HT1080 (cell line): ENCODE results near the gene TAF15. TPM values are rescaled to one million over a fixed set of nuclear protein-coding genes. Genes with fewer than 3 reads are reported as not detected.
A peak's percentile ranks its signal among the peaks of the same experiment; 100 is the strongest.

Experiments used
- DNase-seq: peaks from one replicate; pipeline ENCODE4 v3.0.0-alpha.2; 2015; ENCODE audit warnings: low read depth
- total RNA-seq: library from RNA; depleted of rRNA; stranded (reverse); fragments of >200 nt; shearing (Covaris generic); gene quantifications from 2 replicates; pipeline ENCODE4 v1.2.3, GENCODE V29; 2014

The TAF15 gene
- total RNA-seq, 1 experiment from 2014 or later: 41.3 TPM

- no peak for DNase-seq
Observed at GRCh38 chr17:35817196-35817595, 7.9 kb downstream of the TAF15 start.

GRCh38 chr17:35819455-35819854 is 10.2 kb downstream of the TAF15 start:
- DNase-seq: no peak

- no peak for DNase-seq
Observed at GRCh38 chr17:35821308-35821707, 12.0 kb downstream of the TAF15 start.

GRCh38 chr17:35825206-35825605 is 15.9 kb downstream of the TAF15 start:
- no peak for DNase-seq

- no peak for DNase-seq
Observed at GRCh38 chr17:35841101-35841500, 31.8 kb downstream of the TAF15 start.

- peak; percentile 34 for DNase-seq
Observed at GRCh38 chr17:35841505-35841904, 32.2 kb downstream of the TAF15 start.

- DNase-seq: no peak
Observed at GRCh38 chr17:35842239-35842638, 33.0 kb downstream of the TAF15 start.

- DNase-seq: no peak
Observed at GRCh38 chr17:35843698-35844097, 34.4 kb downstream of the TAF15 start.

- DNase-seq: no peak
Observed at GRCh38 chr17:35844547-35844946, 35.3 kb downstream of the TAF15 start.

GRCh38 chr17:35846055-35846809 is 36.9 kb downstream of the TAF15 start:
- no peak for DNase-seq

GRCh38 chr17:35847006-35847405 is 37.7 kb downstream of the TAF15 start:
- DNase-seq: no peak

- no peak for DNase-seq
Observed at GRCh38 chr17:35847633-35848373, 38.5 kb downstream of the TAF15 start.

GRCh38 chr17:35849469-35850348 is 40.4 kb downstream of the TAF15 start:
- DNase-seq: peak; percentile 53

GRCh38 chr17:35855965-35856364 is 46.7 kb downstream of the TAF15 start:
- DNase-seq: no peak

GRCh38 chr17:35856603-35857002 is 47.3 kb downstream of the TAF15 start:
- DNase-seq: no peak

- DNase-seq: no peak
Observed at GRCh38 chr17:35864853-35865252, 55.6 kb downstream of the TAF15 start.

- peak; percentile 63 for DNase-seq
Observed at GRCh38 chr17:35865412-35866340, 56.4 kb downstream of the TAF15 start.

- peak; percentile 36 for DNase-seq
Observed at GRCh38 chr17:35866341-35866950, 57.2 kb downstream of the TAF15 start.

GRCh38 chr17:35867574-35867973 is 58.3 kb downstream of the TAF15 start:
- DNase-seq: no peak

- no peak for DNase-seq
Observed at GRCh38 chr17:35868737-35869136, 59.5 kb downstream of the TAF15 start, which contains the start of gene HEATR9. Gene HEATR9, minus strand, starts transcription at chr17:35868891. Its CDS starts 149 bp downstream, at chr17:35868742.
